ENCODE results near the gene AUTS2. TPM values are rescaled to one million over a fixed set of nuclear protein-coding genes. Genes with fewer than 3 reads are reported as not detected.

Gene AUTS2
- total RNA-seq, 1 experiment from 2014 or later, result 2.5 TPM

DNA sequence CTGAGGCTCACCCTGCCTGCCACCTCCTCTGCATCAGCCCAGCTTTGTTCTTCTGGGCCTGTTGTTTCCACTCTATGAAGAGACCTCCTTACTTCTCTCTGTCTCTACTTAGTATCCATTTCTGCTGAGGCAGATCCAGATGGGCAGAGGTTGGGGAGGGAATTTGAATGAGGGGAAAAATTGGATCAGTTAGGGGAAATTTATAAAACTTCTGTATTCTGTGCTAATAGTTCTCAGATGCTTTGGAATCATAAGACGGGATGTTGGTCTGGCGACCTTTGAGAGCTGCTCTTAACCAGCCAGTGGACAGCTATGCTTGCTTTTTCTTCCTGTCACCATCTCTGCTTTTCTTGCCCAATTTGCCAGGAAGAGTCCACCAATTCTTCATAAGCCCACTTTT is 55.5 kb downstream of the AUTS2 start:
- intact Hi-C loops (cut with micrococcal nuclease; ENCODE audit: unreplicated experiment), result no loop called here

DNA sequence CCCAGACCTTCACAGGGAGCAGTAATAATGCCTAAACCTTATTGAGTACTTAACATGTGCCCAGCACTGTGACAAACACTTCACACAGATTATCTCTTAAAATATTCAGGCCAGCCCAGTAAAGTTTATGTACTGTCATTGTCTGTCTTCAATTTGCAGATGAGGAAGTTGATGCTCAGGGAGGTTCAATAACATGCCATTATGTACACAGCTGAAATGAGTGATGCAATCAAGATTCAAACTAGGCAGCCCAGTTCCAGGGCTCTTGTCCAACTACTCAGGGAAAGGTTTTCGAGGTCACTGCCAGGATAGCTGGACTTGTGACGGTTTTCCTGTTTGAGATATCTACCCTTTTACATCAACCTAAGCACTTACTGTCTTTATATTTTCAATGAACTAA is 56.1 kb downstream of the AUTS2 start:
- ChIA-PET CTCF (no interaction called here), POLR2A (no interaction called here)
- intact Hi-C loops (cut with micrococcal nuclease; ENCODE audit: unreplicated experiment), result no loop called here
- in situ Hi-C loops (cut with HindIII; ENCODE audit: low pct_unique_long_range_greater_than_20kb, low sequenced_read_pairs), result no loop called here
- Histone ChIP-seq H3K4me1 (ENCODE audit: control insufficient read depth, insufficient read depth, low read length) (no peaks in the 10 kb centered on the region), H3K27ac (ENCODE audit: low read length) (no peak overlapping the region), H3K27me3 (ENCODE audit: control insufficient read depth, insufficient read depth, low read length) (no peaks in the 10 kb centered on the region; the same call in 1 of the 2 replicates), H3K36me3 (ENCODE audit: control insufficient read depth, insufficient read depth, low read length) (no peaks in the 10 kb centered on the region), H3K9me3 (ENCODE audit: control insufficient read depth, insufficient read depth, low read depth, low read length) (no peaks in the 10 kb centered on the region), H3K4me3 (ENCODE audit: low read depth in 2 of 2, low read length in 2 of 2) (no peak overlapping the region)
- ATAC-seq (no peak), DNase-seq (ENCODE audit: low read depth, low spot score) (no peak)
- BruUV-seq (replicated peaks), result no TSS peak
- TF ChIP-seq, protein P1, sequence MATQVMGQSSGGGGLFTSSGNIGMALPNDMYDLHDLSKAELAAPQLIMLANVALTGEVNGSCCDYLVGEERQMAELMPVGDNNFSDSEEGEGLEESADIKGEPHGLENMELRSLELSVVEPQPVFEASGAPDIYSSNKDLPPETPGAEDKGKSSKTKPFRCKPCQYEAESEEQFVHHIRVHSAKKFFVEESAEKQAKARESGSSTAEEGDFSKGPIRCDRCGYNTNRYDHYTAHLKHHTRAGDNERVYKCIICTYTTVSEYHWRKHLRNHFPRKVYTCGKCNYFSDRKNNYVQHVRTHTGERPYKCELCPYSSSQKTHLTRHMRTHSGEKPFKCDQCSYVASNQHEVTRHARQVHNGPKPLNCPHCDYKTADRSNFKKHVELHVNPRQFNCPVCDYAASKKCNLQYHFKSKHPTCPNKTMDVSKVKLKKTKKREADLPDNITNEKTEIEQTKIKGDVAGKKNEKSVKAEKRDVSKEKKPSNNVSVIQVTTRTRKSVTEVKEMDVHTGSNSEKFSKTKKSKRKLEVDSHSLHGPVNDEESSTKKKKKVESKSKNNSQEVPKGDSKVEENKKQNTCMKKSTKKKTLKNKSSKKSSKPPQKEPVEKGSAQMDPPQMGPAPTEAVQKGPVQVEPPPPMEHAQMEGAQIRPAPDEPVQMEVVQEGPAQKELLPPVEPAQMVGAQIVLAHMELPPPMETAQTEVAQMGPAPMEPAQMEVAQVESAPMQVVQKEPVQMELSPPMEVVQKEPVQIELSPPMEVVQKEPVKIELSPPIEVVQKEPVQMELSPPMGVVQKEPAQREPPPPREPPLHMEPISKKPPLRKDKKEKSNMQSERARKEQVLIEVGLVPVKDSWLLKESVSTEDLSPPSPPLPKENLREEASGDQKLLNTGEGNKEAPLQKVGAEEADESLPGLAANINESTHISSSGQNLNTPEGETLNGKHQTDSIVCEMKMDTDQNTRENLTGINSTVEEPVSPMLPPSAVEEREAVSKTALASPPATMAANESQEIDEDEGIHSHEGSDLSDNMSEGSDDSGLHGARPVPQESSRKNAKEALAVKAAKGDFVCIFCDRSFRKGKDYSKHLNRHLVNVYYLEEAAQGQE (IDR thresholded peaks at IDR 0.05; ENCODE audit: insufficient read depth in 1 of 2, low read depth in 2 of 2, low read length in 1 of 2), result no peak
- TF ChIP-seq, protein P2, sequence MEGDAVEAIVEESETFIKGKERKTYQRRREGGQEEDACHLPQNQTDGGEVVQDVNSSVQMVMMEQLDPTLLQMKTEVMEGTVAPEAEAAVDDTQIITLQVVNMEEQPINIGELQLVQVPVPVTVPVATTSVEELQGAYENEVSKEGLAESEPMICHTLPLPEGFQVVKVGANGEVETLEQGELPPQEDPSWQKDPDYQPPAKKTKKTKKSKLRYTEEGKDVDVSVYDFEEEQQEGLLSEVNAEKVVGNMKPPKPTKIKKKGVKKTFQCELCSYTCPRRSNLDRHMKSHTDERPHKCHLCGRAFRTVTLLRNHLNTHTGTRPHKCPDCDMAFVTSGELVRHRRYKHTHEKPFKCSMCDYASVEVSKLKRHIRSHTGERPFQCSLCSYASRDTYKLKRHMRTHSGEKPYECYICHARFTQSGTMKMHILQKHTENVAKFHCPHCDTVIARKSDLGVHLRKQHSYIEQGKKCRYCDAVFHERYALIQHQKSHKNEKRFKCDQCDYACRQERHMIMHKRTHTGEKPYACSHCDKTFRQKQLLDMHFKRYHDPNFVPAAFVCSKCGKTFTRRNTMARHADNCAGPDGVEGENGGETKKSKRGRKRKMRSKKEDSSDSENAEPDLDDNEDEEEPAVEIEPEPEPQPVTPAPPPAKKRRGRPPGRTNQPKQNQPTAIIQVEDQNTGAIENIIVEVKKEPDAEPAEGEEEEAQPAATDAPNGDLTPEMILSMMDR (IDR thresholded peaks at IDR 0.05), result no peak
- no peak for TF ChIP-seq POLR2AphosphoS5 (IDR thresholded peaks at IDR 0.05; ENCODE audit: low read depth, low read length)
- TF ChIP-seq SIN3A (IDR thresholded peaks at IDR 0.05; ENCODE audit: borderline replicate concordance, insufficient read depth, low read depth, low read length), result no peak

More for the DNA sequence above, 55.5 kb downstream of the AUTS2 start:
- TF ChIP-seq TCF7L2 (IDR thresholded peaks at IDR 0.05; ENCODE audit: low read depth, low read length), result no peak
- TF ChIP-seq, protein P2 (IDR thresholded peaks at IDR 0.05), result no peak
- TF ChIP-seq, protein P1 (IDR thresholded peaks at IDR 0.05; ENCODE audit: insufficient read depth in 1 of 2, low read depth in 2 of 2, low read length in 1 of 2), result no peak
- no peak for TF ChIP-seq POLR2AphosphoS5 (IDR thresholded peaks at IDR 0.05; ENCODE audit: low read depth, low read length)
- no peak for TF ChIP-seq SIN3A (IDR thresholded peaks at IDR 0.05; ENCODE audit: borderline replicate concordance, insufficient read depth, low read depth, low read length)
- Histone ChIP-seq H3K27ac (ENCODE audit: low read length) (no peak overlapping the region), H3K4me3 (ENCODE audit: low read depth in 2 of 2, low read length in 2 of 2) (no peak overlapping the region), H3K27me3 (ENCODE audit: control insufficient read depth, insufficient read depth, low read length) (no peaks in the 10 kb centered on the region; the same call in 1 of the 2 replicates), H3K9me3 (ENCODE audit: control insufficient read depth, insufficient read depth, low read depth, low read length) (no peaks in the 10 kb centered on the region), H3K4me1 (ENCODE audit: control insufficient read depth, insufficient read depth, low read length) (no peaks in the 10 kb centered on the region), H3K36me3 (ENCODE audit: control insufficient read depth, insufficient read depth, low read length) (no peaks in the 10 kb centered on the region)
- in situ Hi-C loops (cut with HindIII; ENCODE audit: low pct_unique_long_range_greater_than_20kb, low sequenced_read_pairs), result no loop called here
- ATAC-seq (no peak), DNase-seq (ENCODE audit: low read depth, low spot score) (no peak)
- CTCF ChIA-PET, result no interaction called here
- POLR2A ChIA-PET, result no interaction called here
- BruUV-seq (replicated peaks), result no TSS peak

Data from Panc1 (cell line).